CD14-positive monocyte (primary cell): ENCODE measurements around the gene ALPI. TPM values are rescaled to one million over a fixed set of nuclear protein-coding genes. Genes with fewer than 3 reads are reported as not detected.

Source experiments
- DNase-seq, 3 donors: peaks; one replicate each; pipeline ENCODE4 v3.0.0-alpha.2; 2011 to 2022
- H2AFZ ChIP-seq: 2 replicates; pipeline ENCODE4 v1.6.0; 2012; ENCODE audit warnings: mild to moderate bottlenecking, low read depth, low read length, inconsistent platforms; ENCODE audit not compliant: insufficient read depth, poor library complexity, severe bottlenecking
- H3K27ac ChIP-seq, 2 donors: 1 replicate in 1 of 2; 2 replicates in 1 of 2; pipeline ENCODE4 v1.5.1; 2012 to 2013; ENCODE audit warnings: low read length in 2 of 2, control low read depth in 1 of 2, inconsistent platforms in 1 of 2, low read depth in 1 of 2, mild to moderate bottlenecking in 1 of 2
- H3K27me3 ChIP-seq, 2 donors: one replicate each; pipeline versions ENCODE4 v1.6.0 to v1.6.1; 2011 to 2013; ENCODE audit warnings: low read length in 2 of 2; ENCODE audit not compliant: control insufficient read depth in 2 of 2, insufficient read depth in 2 of 2
- H3K36me3 ChIP-seq, 2 donors: replicated peaks in 1 of 2; 1 replicate in 1 of 2; 2 replicates in 1 of 2; pipeline versions ENCODE4 v1.5.1 to v1.6.1; 2012 to 2013; ENCODE audit warnings: low read length in 2 of 2, control low read depth in 1 of 2, inconsistent platforms in 1 of 2, mild to moderate bottlenecking in 1 of 2; ENCODE audit not compliant: insufficient read depth in 2 of 2, control insufficient read depth in 1 of 2
- H3K4me1 ChIP-seq, 2 donors: 1 replicate in 1 of 2; 2 replicates in 1 of 2; pipeline versions ENCODE4 v1.5.1 to v1.6.1; 2012 to 2013; ENCODE audit warnings: low read length in 2 of 2, control low read depth in 1 of 2, inconsistent platforms in 1 of 2, mild to moderate bottlenecking in 1 of 2, moderate library complexity in 1 of 2; ENCODE audit not compliant: insufficient read depth in 2 of 2, control insufficient read depth in 1 of 2
- H3K4me2 ChIP-seq: replicated peaks from 2 replicates; pipeline ENCODE3; 2012; ENCODE audit warnings: low read length, moderate library complexity, mild to moderate bottlenecking; ENCODE audit not compliant: poor library complexity, severe bottlenecking; ENCODE audit errors: extremely low read depth
- H3K4me3 ChIP-seq, 3 experiments: fragments of 200-600 bp in 1 of 3; sonication (generic) in 1 of 3; replicated peaks in 1 of 3; 1 replicate in 2 of 3; 2 replicates in 1 of 3; pipeline ENCODE4 v1.5.1; 2011 to 2013; ENCODE audit warnings: low read length in 3 of 3, mild to moderate bottlenecking in 3 of 3, control low read depth in 2 of 3, low read depth in 2 of 3, inconsistent platforms in 1 of 3, moderate library complexity in 1 of 3
- H3K79me2 ChIP-seq: 2 replicates; pipeline ENCODE4 v1.6.0; 2012; ENCODE audit warnings: mild to moderate bottlenecking, control low read depth, inconsistent platforms, low read length, moderate library complexity; ENCODE audit not compliant: insufficient read depth
- H3K9ac ChIP-seq: 2 replicates; pipeline ENCODE4 v1.6.0; 2017; ENCODE audit warnings: low read length, mild to moderate bottlenecking; ENCODE audit not compliant: insufficient read depth, poor library complexity, severe bottlenecking
- H3K9me3 ChIP-seq, 2 donors: replicated peaks in 1 of 2; 1 replicate in 1 of 2; 2 replicates in 1 of 2; pipeline versions ENCODE4 v1.5.1 to v1.6.1; 2012 to 2013; ENCODE audit warnings: low read length in 2 of 2, control low read depth in 1 of 2; ENCODE audit not compliant: control insufficient read depth in 1 of 2, insufficient read depth in 1 of 2
- H4K20me1 ChIP-seq: 2 replicates; pipeline ENCODE4 v1.6.0; 2012; ENCODE audit warnings: mild to moderate bottlenecking, low read length, control low read depth, moderate library complexity; ENCODE audit not compliant: insufficient read depth
- H3K27ac Mint-ChIP-seq, 7 donors: one replicate each; pipeline ENCODE4 v1.8.0; 2020; ENCODE audit warnings: mild to moderate bottlenecking in 7 of 7, mixed read lengths in 7 of 7, moderate library complexity in 6 of 7, inconsistent platforms in 2 of 7
- H3K27me3 Mint-ChIP-seq, 3 donors: one replicate each; pipeline ENCODE4 v1.8.0; 2021 to 2022; ENCODE audit warnings: low read depth in 3 of 3, mild to moderate bottlenecking in 3 of 3, mixed read lengths in 3 of 3, moderate library complexity in 3 of 3, inconsistent platforms in 1 of 3
- H3K36me3 Mint-ChIP-seq, 2 donors: one replicate each; pipeline ENCODE4 v1.8.0; 2020; ENCODE audit warnings: mixed read lengths in 2 of 2, inconsistent platforms in 1 of 2, mild to moderate bottlenecking in 1 of 2
- H3K4me1 Mint-ChIP-seq: one replicate; pipeline ENCODE4 v1.8.0; 2020; ENCODE audit warnings: mild to moderate bottlenecking, mixed read lengths
- H3K4me3 Mint-ChIP-seq, 2 donors: one replicate each; pipeline ENCODE4 v1.8.0; 2020; ENCODE audit warnings: mild to moderate bottlenecking in 2 of 2, mixed read lengths in 2 of 2, moderate library complexity in 1 of 2
- H3K9me3 Mint-ChIP-seq, 7 donors: one replicate each; pipeline ENCODE4 v1.8.0; 2020 to 2022; ENCODE audit warnings: mixed read lengths in 7 of 7, mild to moderate bottlenecking in 6 of 7, moderate library complexity in 6 of 7, inconsistent platforms in 2 of 7
- CTCF ChIP-seq: fragments of 200-600 bp; IDR thresholded peaks from one replicate; pipeline ENCODE4 v1.8.0; 2022; ENCODE audit warnings: antibody characterized with exemption, mild to moderate bottlenecking
- WGBS: methylation state at CpG from one replicate; pipeline ENCODE4 v1.1.5; 2013; ENCODE audit warnings: missing lambda C conversion rate; ENCODE audit not compliant: insufficient coverage; 5-methylcytosine and 5-hydroxymethylcytosine counted together
- intact Hi-C, 2 donors: fragments of 100-400 bp; cut with micrococcal nuclease; formaldehyde crosslinking; loops; one replicate each; pipeline versions ENCODE4 v1.15.0 to v1.15.1; 2023
- polyA plus RNA-seq, 3 donors: library from polyadenylated mRNA; depleted of rRNA in 1 of 3; unstranded in 2 of 3; stranded (reverse) in 1 of 3; fragments of 300-500 nt in 2 of 3; fragments of >200 nt in 1 of 3; fragmentation: Illumina TruSeq in 2 of 3; gene quantifications; 1 replicate in 2 of 3; 2 replicates in 1 of 3; pipeline ENCODE4 v1.2.3, GENCODE V29; 2012 to 2021

The ALPI gene
- polyA plus RNA-seq, 3 donors: not detected

- Histone ChIP-seq H3K79me2 (no peaks in the 10 kb centered on the region), H4K20me1 (no peaks in the 10 kb centered on the region), H3K9ac (no peak overlapping the region), H2AFZ (no peak overlapping the region), H3K4me1 (no peaks in the 10 kb centered on the region), H3K36me3 (no peaks in the 10 kb centered on the region), H3K27ac (no peak overlapping the region), H3K4me2 (no peak overlapping the region), H3K9me3 (no peaks in the 10 kb centered on the region), H3K4me3 (no peak overlapping the region), H3K27me3 (peaks cover 0 to 9% of the 10 kb centered on the region in 2 donors)
- intact Hi-C loops: no loop called here
- Mint-ChIP-seq H3K27me3 (peaks cover 15 to 30% (median 23%) of the 10 kb centered on the region in 3 donors), H3K36me3 (no peaks in the 10 kb centered on the region), H3K4me1 (no peaks in the 10 kb centered on the region), H3K9me3 (peaks cover 0 to 9% (median 0%) of the 10 kb centered on the region in 7 donors), H3K27ac (no peak overlapping the region), H3K4me3 (no peak overlapping the region)
- 77% methylated on average over 1 of the region's 2 CpGs for WGBS
- TF ChIP-seq CTCF: no peak
- DNase-seq: no peak
Observed at GRCh38 chr2:232460171-232460570, 4.2 kb downstream of the ALPI start.

GRCh38 chr2:232463701-232464543 is 8.0 kb downstream of the ALPI start:
- no peaks in the 10 kb centered on the region for H3K36me3 Mint-ChIP-seq
- peaks cover 0 to 13% (median 7%) of the 10 kb centered on the region in 7 donors for H3K9me3 Mint-ChIP-seq
- Histone ChIP-seq H3K79me2 (no peaks in the 10 kb centered on the region), H3K4me2 (no peak overlapping the region), H3K4me1 (peaks cover 0 to 3% of the 10 kb centered on the region in 2 donors), H3K4me3 (no peak overlapping the region), H2AFZ (no peak overlapping the region), H3K27me3 (peaks cover 0 to 11% of the 10 kb centered on the region in 2 donors), H4K20me1 (no peaks in the 10 kb centered on the region), H3K9ac (no peak overlapping the region), H3K27ac (no peak overlapping the region), H3K36me3 (no peaks in the 10 kb centered on the region), H3K9me3 (no peaks in the 10 kb centered on the region)
- no peak for DNase-seq
- intact Hi-C loops: no loop called here
- H3K4me3 Mint-ChIP-seq: no peak overlapping the region
- peaks cover 11 to 30% (median 13%) of the 10 kb centered on the region in 3 donors for H3K27me3 Mint-ChIP-seq
- 90% methylated on average over 12 of the region's 18 CpGs for WGBS
- peaks cover 6% of the 10 kb centered on the region for H3K4me1 Mint-ChIP-seq
- TF ChIP-seq CTCF: no peak
- no peak overlapping the region for H3K27ac Mint-ChIP-seq
